AML-193 (cell line): ENCODE data around the gene WWOX.

ENCODE experiments used
- DNase-seq, 2 experiments: peaks; one replicate each; lab custom pipeline; 2025; lab: John Stamatoyannopoulos, UW

The WWOX gene

GRCh38 chr16:78852081-78852635 lies 752.7 kb downstream of the WWOX start:
- DNase-seq, result no peak

GRCh38 chr16:78862022-78862421 lies 762.6 kb downstream of the WWOX start:
- DNase-seq, result no peak

GRCh38 chr16:78866521-78866920 lies 767.1 kb downstream of the WWOX start:
- no peak for DNase-seq

- DNase-seq, result no peak
These were observed 770.0 kb downstream of the WWOX start for GRCh38 chr16:78869492-78869891.

- no peak for DNase-seq
These were observed 771.8 kb downstream of the WWOX start for GRCh38 chr16:78871241-78871640.

- DNase-seq, result no peak
These were observed 777.2 kb downstream of the WWOX start for GRCh38 chr16:78876671-78877070.

- no peak for DNase-seq
These were observed 777.7 kb downstream of the WWOX start for GRCh38 chr16:78877114-78877655.

- no peak for DNase-seq
These were observed 779.1 kb downstream of the WWOX start for GRCh38 chr16:78878570-78878969.

GRCh38 chr16:78879011-78879410 lies 779.6 kb downstream of the WWOX start:
- no peak for DNase-seq

GRCh38 chr16:78882150-78882549 lies 782.7 kb downstream of the WWOX start:
- no peak for DNase-seq

- no peak for DNase-seq
These were observed 783.3 kb downstream of the WWOX start for GRCh38 chr16:78882751-78883150.

- DNase-seq, result no peak
These were observed 784.8 kb downstream of the WWOX start for GRCh38 chr16:78884204-78884603.

GRCh38 chr16:78889346-78889745 lies 789.9 kb downstream of the WWOX start:
- no peak for DNase-seq

GRCh38 chr16:78890373-78890895 lies 791.0 kb downstream of the WWOX start:
- DNase-seq, result no peak

- DNase-seq, result no peak
These were observed 793.7 kb downstream of the WWOX start for GRCh38 chr16:78892951-78893733.

GRCh38 chr16:78894886-78895285 lies 795.4 kb downstream of the WWOX start:
- no peak for DNase-seq

- DNase-seq, result no peak
These were observed 796.2 kb downstream of the WWOX start for GRCh38 chr16:78895681-78896080.

- no peak for DNase-seq
These were observed 796.8 kb downstream of the WWOX start for GRCh38 chr16:78896280-78896679.

- no peak for DNase-seq
These were observed 797.8 kb downstream of the WWOX start for GRCh38 chr16:78897299-78897698.

GRCh38 chr16:78900044-78900811 lies 800.8 kb downstream of the WWOX start:
- DNase-seq, result no peak

- no peak for DNase-seq
These were observed 801.5 kb downstream of the WWOX start for GRCh38 chr16:78900966-78901365.

GRCh38 chr16:78902321-78902720 lies 802.9 kb downstream of the WWOX start:
- DNase-seq, result no peak

GRCh38 chr16:78903237-78903636 lies 803.8 kb downstream of the WWOX start:
- DNase-seq, result no peak
